Measurements from ENCODE around the gene ISYNA1. TPM values are rescaled to one million over a fixed set of nuclear protein-coding genes. Genes with fewer than 3 reads are reported as not detected.

The ISYNA1 gene
- total RNA-seq, 1 donor: 7.8 TPM

DNA sequence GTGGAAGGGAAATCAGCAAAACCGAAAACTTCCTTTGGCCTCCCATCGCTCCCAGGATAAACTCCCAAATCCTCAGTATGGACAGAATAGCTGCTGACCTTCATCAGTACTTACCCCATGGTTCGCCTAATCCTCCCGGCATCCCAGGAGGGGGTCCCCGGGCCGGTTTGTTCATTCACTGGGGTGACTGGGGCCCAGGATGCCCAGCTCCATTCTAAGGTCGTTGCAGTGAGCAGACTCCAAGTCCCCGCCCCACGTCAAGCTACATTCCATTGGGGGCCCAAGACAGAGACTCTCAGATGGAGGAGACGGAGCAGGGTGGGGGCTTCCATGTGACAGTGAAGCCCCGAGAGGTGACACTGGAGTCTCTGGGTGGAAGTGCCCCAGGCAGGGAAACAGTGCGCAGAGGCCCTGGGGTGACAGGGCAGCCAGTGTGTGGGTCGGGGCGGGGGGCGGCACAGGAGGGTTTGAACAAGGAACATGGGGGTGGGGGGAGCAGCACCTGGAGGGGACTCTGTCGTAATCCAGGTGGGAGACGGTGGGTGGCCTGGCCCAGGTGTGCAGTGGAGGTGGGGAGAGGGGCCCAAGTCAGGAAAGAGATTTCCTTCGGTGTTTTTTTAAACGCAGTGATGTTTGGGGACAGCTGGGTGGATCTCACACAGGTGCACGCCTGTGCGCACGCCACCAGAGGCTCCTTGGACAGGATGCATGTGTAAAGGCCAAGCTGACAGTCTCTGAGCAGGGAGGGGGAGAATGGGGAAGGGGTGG lies 13.6 kb downstream of the ISYNA1 start:
- Histone ChIP-seq H3K9me3 (ENCODE audit: low read depth, low read length) (no peaks in the 10 kb centered on the region), H3K4me1 (ENCODE audit: insufficient read depth, low read length) (peaks cover 56% of the 10 kb centered on the region), H3K4me3 (ENCODE audit: low read length) (no peak overlapping the region), H3K27me3 (ENCODE audit: insufficient read depth, low read length) (no peaks in the 10 kb centered on the region)

DNA sequence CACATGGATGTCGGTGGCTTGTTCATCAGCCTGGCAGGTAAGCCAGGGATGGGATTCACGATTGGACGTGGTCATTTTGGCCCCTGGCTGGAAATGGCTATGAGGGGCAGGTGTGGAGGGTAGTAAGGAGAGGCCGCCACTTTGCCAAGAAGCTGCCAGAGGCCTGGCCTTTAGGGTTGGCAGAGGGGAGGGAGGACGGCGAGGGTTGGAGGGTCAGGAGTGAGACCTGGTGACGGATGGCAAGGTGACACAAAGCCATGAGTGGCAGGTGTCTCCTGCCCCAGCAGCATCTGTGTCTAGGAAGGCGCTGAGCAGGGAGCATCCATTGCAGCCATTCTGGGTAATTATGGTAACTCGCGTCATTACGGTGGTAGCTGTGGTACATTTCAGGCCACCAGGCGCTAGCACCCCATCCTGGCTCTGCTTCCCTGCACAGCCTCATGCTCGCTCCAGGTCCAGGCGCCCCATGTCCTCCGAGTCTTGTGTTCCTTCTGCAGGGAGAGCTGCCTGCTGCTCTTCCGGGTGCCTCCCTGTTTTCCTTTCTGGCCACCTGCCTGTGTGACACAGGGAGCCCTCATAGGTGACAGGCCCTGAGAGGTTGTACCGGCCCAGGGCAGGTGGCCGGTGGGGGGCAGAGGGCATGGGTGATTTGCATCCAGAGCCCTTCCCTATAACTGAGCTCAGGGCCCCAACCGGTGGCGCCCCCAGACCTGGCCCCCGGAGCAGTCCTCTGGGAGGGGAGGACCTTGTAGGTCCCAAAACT lies 14.5 kb downstream of the ISYNA1 start:
- Histone ChIP-seq H3K9me3 (ENCODE audit: low read depth, low read length) (no peaks in the 10 kb centered on the region), H3K4me3 (ENCODE audit: low read length) (no peak overlapping the region), H3K27me3 (ENCODE audit: insufficient read depth, low read length) (no peaks in the 10 kb centered on the region), H3K4me1 (ENCODE audit: insufficient read depth, low read length) (peaks cover 54% of the 10 kb centered on the region)

DNA sequence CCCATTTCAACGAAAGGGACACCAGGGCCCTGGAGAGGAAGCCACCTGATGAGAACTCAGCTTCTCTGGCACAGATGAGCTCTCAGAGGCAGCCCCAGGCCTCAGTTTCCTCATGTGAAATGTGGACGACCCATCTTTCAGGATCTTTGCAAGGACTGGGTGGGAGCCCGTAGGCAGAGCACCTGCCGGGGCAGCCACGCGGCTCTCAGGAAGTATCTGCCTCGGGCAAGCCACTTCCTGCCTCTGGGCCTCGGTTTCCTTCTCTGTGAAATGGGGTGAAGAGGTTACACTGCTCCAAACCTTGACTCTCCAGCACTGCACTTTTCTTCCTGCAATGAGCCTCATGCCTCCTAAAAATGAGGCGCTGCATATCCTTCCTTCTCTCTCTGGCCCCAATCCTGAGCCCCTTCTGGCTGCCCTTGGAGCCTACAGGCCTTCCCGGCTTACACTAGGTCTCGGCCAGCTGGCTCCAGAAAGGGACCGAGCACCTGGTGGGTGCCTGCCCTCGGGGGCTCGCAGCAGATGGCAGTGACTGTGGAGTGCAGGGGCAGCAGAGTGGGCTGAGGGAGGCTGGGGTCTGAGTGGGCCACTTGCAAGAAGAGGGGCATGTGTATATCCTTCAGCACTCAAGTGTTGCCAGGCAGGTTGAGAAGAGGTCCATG lies 15.3 kb downstream of the ISYNA1 start:
- Histone ChIP-seq H3K4me3 (ENCODE audit: low read length) (no peak overlapping the region), H3K27me3 (ENCODE audit: insufficient read depth, low read length) (no peaks in the 10 kb centered on the region), H3K4me1 (ENCODE audit: insufficient read depth, low read length) (peaks cover 60% of the 10 kb centered on the region), H3K9me3 (ENCODE audit: low read depth, low read length) (no peaks in the 10 kb centered on the region)

DNA sequence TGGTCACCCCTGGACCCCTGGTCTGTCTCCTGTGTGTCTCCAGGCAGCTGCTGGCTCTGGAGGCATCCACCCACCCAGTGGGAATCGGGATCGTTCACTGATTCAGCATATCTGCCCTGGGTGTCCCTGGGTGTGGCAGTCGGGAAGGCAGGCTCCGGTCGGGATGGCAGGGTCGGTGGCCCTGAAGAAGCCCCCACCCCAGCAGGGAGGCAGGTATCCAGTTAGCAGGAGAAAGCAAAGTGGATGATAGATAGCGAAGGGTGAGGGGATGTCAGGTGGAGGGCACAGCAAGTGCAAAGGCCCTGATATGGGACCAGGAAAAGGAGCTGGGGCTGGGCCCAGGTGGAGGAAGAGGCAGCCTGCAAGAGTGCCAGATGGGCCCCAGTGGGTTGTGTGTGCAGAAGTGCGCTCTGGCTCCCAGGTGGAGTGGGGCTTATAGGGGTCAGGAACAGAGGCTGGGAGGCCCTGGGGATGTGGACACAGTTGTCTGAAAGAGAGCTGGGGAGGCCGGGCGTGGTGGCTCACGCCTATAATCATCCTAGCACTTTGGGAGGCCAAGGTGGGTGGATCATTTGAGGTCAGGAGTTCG lies 16.5 kb downstream of the ISYNA1 start:
- H3K9me3 ChIP-seq (ENCODE audit: low read depth, low read length): no peaks in the 10 kb centered on the region
- H3K27me3 ChIP-seq (ENCODE audit: insufficient read depth, low read length): no peaks in the 10 kb centered on the region
- H3K4me3 ChIP-seq (ENCODE audit: low read length): no peak overlapping the region
- H3K4me1 ChIP-seq (ENCODE audit: insufficient read depth, low read length): peaks cover 71% of the 10 kb centered on the region

DNA sequence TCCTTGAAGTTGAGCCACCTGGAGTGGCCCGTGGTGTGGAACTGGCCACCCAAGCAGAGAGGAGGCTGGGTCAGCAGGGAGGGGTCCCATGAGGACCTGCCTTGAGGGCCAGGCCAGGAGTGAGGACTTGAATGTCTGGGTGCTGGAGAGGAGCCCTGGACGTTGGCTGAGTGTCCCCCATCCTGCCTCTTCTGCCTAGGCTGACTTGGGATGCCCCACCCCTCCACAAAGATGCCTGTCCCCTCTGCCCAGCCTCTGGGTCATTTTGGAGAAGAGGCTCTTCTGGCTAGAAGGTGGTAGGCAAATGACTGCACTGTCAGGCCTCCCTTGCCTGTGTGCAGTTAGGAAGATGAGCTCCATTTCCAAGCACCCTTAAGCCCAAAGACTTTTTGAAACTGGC lies 17.0 kb downstream of the ISYNA1 start:
- Histone ChIP-seq H3K9me3 (ENCODE audit: low read depth, low read length) (no peaks in the 10 kb centered on the region), H3K4me1 (ENCODE audit: insufficient read depth, low read length) (peaks cover 76% of the 10 kb centered on the region), H3K27me3 (ENCODE audit: insufficient read depth, low read length) (no peaks in the 10 kb centered on the region), H3K4me3 (ENCODE audit: low read length) (no peak overlapping the region)

DNA sequence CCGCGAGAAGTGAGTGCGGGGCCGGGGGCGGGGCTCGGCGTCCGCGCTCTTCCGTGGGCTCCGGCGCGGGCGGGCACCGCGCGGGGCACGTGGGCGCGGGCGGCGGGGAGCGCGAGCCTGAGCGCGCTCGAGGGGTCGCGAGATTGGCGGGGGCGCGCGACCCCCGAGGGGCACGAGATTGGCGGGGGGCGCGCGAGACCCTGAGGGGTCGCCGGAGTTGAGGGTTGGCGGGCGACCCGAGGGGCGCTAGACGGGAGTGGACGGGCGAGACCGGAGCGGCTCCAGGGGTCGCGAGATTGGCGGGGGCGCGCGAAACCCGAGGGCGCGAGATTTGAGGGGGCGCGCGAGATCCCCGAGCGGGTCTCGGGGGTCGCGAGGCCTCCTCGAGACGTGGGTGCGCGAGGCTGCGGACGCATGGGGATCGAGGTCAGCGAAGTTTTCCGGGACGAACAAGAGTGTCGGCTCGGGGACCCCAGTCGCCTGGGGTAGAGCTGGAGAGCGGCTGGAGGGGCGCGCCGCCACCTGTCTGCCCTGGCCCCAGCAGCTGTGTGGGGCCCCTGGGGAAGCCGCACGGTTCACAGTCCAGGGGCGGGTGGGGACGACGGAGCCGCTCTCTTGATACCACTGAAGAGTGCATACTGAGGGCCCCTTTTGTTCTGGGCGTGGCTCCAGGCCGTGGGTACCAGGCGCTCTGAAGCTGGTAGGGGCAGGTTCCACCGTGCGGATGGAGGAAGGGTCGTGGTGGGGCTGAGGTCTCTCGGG lies 18.1 kb downstream of the ISYNA1 start:
- Histone ChIP-seq H3K4me1 (ENCODE audit: insufficient read depth, low read length) (peaks cover 87% of the 10 kb centered on the region), H3K27me3 (ENCODE audit: insufficient read depth, low read length) (no peaks in the 10 kb centered on the region)

DNA sequence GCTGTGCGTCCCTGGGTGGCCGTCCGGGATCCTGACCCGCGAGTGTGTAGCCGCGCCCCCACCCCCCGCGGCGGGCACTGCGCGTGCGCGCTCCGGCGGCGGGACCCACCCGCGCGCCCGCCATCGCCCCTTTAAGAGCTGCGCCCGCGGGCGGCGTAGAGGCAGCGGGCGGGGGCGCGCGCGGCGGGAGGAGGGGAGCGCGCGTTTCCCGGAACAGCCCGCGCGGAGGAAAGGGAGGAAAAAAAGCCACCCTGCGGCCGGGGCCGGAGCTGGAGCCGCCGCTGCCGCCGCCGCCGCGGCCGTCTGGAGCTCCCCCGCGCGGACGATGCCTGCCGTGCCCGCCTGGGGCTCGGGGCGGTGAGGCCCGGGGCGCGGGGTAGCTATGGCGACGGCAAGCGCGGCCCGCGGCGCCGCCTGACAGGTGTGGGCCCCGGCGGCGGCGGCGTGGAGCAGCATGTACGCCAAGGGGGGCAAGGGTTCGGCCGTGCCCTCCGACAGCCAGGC lies 18.7 kb downstream of the ISYNA1 start, which contains the start of gene SSBP4:
Gene SSBP4, plus strand, starts transcription at position 204 of the 504 bp plus-strand sequence. Its CDS starts 251 bp downstream, at position 455.
- Histone ChIP-seq H3K4me3 (ENCODE audit: low read length) (peak within 1 kb of the TSS; percentile 41), H3K27me3 (ENCODE audit: insufficient read depth, low read length) (no peaks in the 10 kb centered on the region), H3K9me3 (ENCODE audit: low read depth, low read length) (no peaks in the 10 kb centered on the region), H3K4me1 (ENCODE audit: insufficient read depth, low read length) (peaks cover 93% of the 10 kb centered on the region)

More for the DNA sequence above, 18.1 kb downstream of the ISYNA1 start:
- Histone ChIP-seq H3K9me3 (ENCODE audit: low read depth, low read length) (no peaks in the 10 kb centered on the region), H3K4me3 (ENCODE audit: low read length) (peak overlapping the region; percentile 41)

DNA sequence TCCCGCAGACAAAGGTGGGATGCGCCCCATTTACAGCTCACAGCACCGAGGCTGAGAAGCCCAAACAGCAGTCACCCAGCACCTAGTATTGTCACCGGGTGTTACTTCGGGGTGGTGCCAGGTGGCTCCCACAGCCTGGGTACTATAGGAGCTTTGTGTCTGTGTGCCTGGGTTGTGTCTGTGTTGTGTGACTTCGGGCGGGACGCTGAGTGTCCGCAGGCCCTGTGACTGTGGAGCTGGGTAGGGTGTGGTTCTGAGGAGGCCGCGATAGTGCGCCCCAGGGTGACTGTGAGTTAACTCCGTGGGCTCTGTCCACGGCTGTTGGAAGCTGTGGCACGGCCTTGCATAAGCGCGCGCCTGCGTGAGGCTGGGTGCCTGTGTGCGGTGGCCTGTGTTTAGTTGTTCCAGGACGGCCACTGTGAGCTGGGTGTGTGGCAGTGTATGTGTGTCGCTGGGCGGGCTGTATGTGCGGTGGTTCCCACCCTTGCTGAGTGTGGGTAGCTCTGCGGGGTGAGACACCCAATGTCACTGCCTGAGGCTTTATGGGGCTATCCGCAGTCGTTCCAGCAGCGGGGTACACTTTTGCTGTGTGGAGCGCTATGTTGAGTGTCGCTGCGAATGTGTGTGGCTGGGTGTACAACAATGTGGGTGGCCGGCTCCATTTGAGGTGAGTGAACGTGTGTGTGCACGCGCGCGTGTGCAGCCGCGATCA lies 19.3 kb downstream of the ISYNA1 start:
- Histone ChIP-seq H3K4me3 (ENCODE audit: low read length) (peak overlapping the region; percentile 41), H3K4me1 (ENCODE audit: insufficient read depth, low read length) (peaks cover 91% of the 10 kb centered on the region), H3K27me3 (ENCODE audit: insufficient read depth, low read length) (no peaks in the 10 kb centered on the region), H3K9me3 (ENCODE audit: low read depth, low read length) (no peaks in the 10 kb centered on the region)

DNA sequence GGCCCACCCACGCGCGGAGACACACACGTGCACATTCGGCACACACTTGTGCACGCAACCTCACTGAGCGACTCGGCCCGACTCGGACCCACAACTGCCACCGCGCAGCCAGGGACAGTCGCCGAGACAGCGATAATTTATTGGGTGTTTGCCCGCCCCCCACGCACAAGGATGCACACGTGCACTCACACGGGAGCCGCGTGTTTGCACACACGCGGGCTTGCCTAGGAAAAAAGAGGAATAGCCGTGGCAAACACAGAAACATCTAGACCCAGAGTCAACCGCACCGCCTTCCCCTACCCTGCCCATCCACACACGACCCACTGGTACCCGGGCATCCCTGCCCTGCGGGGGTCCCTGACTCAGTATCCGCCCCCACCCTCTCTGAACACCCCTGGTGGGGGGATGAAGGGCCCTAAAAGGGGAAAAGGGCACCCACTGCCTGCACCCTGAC lies 19.9 kb downstream of the ISYNA1 start:
- no peaks in the 10 kb centered on the region for H3K9me3 ChIP-seq (ENCODE audit: low read depth, low read length)
- peaks cover 85% of the 10 kb centered on the region for H3K4me1 ChIP-seq (ENCODE audit: insufficient read depth, low read length)
- no peaks in the 10 kb centered on the region for H3K27me3 ChIP-seq (ENCODE audit: insufficient read depth, low read length)
- H3K4me3 ChIP-seq (ENCODE audit: low read length): no peak overlapping the region

DNA sequence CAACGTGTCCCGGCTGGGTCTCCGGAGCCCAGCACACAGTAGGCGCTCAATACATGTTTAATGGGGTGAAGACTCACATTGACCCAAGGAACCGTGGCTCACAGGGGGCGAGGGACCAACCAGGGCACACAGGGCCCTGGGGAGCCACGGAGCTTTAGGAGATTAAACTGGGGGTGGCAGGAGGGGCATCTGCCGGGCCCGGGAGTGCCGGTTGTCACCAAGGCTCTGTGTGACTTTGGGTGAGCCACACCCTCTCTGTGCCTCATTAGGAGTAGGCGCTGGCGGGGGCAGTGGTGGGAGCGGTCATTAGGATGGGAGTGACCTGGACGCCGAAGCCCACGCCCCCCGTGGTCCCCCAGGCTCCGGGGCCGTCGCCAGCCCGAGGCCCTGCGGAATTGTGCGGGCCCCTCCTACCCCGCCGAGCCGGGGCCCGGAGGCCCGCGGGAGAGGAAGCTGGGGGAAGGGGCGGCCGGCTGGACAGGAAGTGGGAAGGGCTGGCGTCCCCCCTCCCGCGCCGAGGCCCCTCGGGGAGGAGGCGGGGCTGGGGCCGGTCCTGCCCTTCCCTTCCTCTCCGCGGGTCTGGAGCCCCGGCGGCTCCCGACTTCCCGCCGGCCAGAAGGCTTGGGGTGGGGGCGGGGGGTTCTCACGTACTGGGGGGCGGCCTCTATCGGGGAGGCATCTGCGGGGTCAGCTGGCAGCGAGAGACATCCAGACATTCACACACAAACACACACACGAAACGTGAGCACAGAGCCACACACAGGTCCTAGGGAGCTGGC lies 20.5 kb downstream of the ISYNA1 start:
- Histone ChIP-seq H3K4me1 (ENCODE audit: insufficient read depth, low read length) (peaks cover 79% of the 10 kb centered on the region), H3K27me3 (ENCODE audit: insufficient read depth, low read length) (no peaks in the 10 kb centered on the region), H3K9me3 (ENCODE audit: low read depth, low read length) (no peaks in the 10 kb centered on the region), H3K4me3 (ENCODE audit: low read length) (peak overlapping the region; percentile 30)

DNA sequence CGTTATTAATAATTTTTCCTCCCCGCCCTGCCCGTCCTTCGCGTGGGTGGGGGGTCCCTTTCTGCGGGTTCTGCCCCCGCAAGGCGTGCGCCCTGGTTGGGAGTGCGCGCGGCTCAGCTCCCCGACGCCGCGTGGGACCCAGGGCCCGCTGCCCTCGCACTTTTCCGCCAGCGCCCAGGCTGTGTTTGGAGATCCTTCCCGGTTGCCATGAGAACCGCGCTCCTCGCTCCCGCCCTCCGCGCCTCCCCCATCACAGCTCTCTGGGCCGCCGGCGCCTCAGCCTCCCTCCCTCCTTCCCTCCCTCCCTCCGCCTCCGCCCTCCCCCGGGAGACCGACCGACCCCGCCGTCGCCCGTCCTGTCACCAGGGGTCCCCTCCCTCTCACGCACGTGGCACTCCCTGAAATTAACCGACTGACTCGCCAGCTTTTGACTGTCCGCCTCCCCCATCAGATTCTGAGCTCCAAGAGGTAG lies 21.1 kb downstream of the ISYNA1 start:
- Histone ChIP-seq H3K4me1 (ENCODE audit: insufficient read depth, low read length) (peaks cover 72% of the 10 kb centered on the region), H3K27me3 (ENCODE audit: insufficient read depth, low read length) (no peaks in the 10 kb centered on the region), H3K9me3 (ENCODE audit: low read depth, low read length) (no peaks in the 10 kb centered on the region), H3K4me3 (ENCODE audit: low read length) (peak overlapping the region; percentile 30)

DNA sequence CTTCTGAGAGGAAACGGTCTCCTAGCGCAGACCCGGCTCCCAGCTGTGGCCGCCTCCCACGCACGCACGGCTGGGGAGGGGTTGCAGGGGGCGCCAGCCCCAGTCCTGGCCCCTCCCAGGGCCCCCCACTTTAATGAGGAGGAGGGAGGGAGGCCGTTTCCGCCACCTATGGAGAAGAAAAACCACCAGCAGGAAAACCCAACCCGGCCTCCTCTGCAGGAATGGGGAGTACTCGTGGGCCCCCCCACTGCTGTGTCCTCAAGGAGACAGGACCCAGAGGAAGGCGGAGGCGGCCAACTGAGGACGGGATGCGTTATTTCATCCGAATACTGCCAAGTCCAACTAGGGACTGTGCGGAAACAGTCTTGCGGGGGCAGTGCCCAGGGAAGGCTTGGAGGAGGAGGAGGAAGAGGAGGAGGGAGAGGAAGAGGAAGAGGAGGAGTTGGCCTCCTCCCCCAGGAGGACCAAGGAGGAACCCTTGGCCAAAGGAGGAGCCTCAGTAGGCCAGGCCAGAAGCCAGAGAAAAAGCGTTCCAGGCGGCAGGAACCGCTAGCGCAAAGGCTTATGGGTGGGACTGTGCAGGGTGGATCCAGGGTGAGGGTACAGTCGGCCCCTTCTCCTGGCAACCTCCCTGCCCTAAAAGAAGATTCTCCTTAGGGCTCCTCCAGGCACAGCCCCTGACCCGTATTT lies 22.6 kb downstream of the ISYNA1 start:
- H3K4me3 ChIP-seq (ENCODE audit: low read length): peak overlapping the region; percentile 12

More for the DNA sequence above, 22.6 kb downstream of the ISYNA1 start:
- H3K4me1 ChIP-seq (ENCODE audit: insufficient read depth, low read length): peaks cover 61% of the 10 kb centered on the region
- H3K9me3 ChIP-seq (ENCODE audit: low read depth, low read length): no peaks in the 10 kb centered on the region
- no peaks in the 10 kb centered on the region for H3K27me3 ChIP-seq (ENCODE audit: insufficient read depth, low read length)
